NB4 (cell line): Measurements from ENCODE around the gene RGS10.
"Not testable (repeated sequence)": the region's sequence is repeated elsewhere in the genome, so short reads cannot be mapped to it uniquely, and the experiment has no call there.

ENCODE experiments used
- CTCF ChIP-seq: IDR thresholded peaks from one replicate; pipeline ENCODE4 v1.5.1; 2012; ENCODE audit warnings: low read depth, low read length
- POLR2A ChIP-seq: IDR thresholded peaks from 2 replicates; pipeline ENCODE4 v1.6.1; 2011; ENCODE audit warnings: mild to moderate bottlenecking; ENCODE audit not compliant: insufficient read length; ENCODE audit errors: extremely low read depth

GRCh38 chr10:119532251-119532650 is 10.3 kb downstream of the RGS10 start:
- TF ChIP-seq POLR2A, CTCF: not testable (repeated sequence)
